NCI-H345 (cell line): Measurements from ENCODE around the gene GHDC.
"Not testable (repeated sequence)": the region's sequence is repeated elsewhere in the genome, so short reads cannot be mapped to it uniquely, and the experiment has no call there.

Source experiments
- DNase-seq: peaks from one replicate; lab custom pipeline; 2025; lab: John Stamatoyannopoulos, UW

Gene GHDC

GRCh38 chr17:42155614-42156045 lies 38.7 kb downstream of the GHDC start:
- DNase-seq = no peak

DNA sequence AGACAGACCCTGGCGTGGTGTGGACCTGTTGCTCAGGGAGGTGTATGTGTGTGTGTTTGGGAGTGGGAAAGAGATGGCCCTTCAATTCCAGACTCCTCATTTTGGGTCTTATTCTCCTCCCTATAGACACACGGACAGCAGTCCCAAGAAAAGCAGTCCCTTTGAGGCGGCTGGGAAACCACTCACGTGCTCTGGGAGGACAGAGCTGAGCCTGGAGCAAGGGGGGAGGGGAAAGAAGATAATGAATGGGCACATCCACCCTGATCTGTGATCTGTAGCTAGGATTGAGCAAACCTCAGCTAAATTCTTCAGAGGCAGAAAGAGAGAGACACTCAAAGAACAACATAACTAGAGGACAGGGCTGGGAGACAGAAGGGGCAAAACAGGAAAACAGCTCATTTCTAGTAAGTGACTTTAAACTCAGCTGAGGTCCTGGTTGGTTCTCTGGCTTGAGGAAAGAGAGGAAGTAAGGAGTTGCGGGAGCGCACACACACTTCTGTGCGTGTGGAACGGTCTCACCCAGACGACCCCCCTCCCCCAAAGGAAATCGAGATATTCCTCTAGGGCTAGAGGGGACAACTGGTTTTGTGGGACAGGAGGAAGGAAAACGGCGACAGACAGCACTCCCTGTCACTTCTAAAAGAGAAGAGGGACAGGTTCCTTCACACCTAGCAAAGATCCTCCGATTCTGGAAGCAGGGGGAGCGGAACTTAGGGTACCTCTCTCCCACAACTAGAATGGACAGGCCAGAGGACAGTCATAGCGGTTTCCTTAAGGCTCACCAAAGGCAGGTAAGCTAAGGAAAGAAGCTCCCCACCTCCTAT lies 40.2 kb downstream of the GHDC start:
- DNase-seq = no peak

- DNase-seq = no peak
Measured at GRCh38 chr17:42146911-42147607, 47.2 kb downstream of the GHDC start.

- not testable (repeated sequence) for DNase-seq
Measured at GRCh38 chr17:42143138-42143537, 51.2 kb downstream of the GHDC start.

- no peak for DNase-seq
Measured at GRCh38 chr17:42142371-42142896, 51.9 kb downstream of the GHDC start.

GRCh38 chr17:42141382-42141781 lies 52.9 kb downstream of the GHDC start:
- no peak for DNase-seq

DNA sequence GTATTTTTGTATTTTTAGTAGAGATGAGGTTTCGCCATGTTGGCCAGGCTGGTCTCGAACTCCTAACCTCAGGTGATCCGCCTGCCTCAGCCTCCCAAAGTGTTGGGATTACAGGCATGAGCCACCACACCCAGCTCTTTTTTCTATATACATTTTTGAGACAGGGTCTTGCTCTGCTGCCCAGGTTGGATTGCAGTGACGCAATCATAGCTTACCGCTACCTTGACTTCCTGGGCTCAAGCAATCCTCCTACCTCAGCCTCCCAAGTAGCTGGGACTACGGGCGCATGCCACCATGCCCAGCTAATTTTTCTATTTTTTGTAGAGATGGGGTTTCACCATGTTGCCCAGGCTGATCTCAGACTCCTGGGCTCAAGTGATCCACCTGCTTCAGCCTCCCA lies 53.6 kb downstream of the GHDC start:
- DNase-seq = not testable (repeated sequence)
